Fibroblast of lung (primary cell): ENCODE measurements around the gene APC2. TPM values are rescaled to one million over a fixed set of nuclear protein-coding genes. Genes with fewer than 3 reads are reported as not detected.
A peak's percentile ranks its signal among the peaks of the same experiment; 100 is the strongest.

ENCODE experiments used
- DNase-seq, 2 donors: peaks; one replicate each; pipeline versions ENCODE4 v3.0.0 to v3.0.0-alpha.2; 2010; ENCODE audit warnings: low read depth in 2 of 2
- H2AFZ ChIP-seq: 2 replicates; pipeline ENCODE4 v1.5.1; 2012; ENCODE audit warnings: low read length, control low read depth, inconsistent platforms
- H3K27ac ChIP-seq: 2 replicates; pipeline ENCODE4 v1.5.1; 2011; ENCODE audit warnings: low read length, control low read depth; ENCODE audit not compliant: insufficient read depth
- H3K27me3 ChIP-seq: 2 replicates; pipeline ENCODE4 v1.5.1; 2011; ENCODE audit warnings: mild to moderate bottlenecking, low read length; ENCODE audit not compliant: control insufficient read depth, insufficient read depth
- H3K36me3 ChIP-seq: 2 replicates; pipeline ENCODE4 v1.5.1; 2011; ENCODE audit warnings: low read length; ENCODE audit not compliant: control insufficient read depth, insufficient read depth
- H3K4me1 ChIP-seq: 2 replicates; pipeline ENCODE4 v1.5.1; 2011; ENCODE audit warnings: low read length; ENCODE audit not compliant: control insufficient read depth, insufficient read depth; ENCODE audit errors: extremely low read depth
- H3K4me2 ChIP-seq: 2 replicates; pipeline ENCODE4 v1.5.1; 2011; ENCODE audit warnings: low read length, control low read depth; ENCODE audit not compliant: insufficient read depth; ENCODE audit errors: extremely low read depth
- H3K4me3 ChIP-seq, 4 experiments: fragments of 200-600 bp in 1 of 4; sonication (generic) in 1 of 4; replicated peaks in 1 of 4; 2 replicates each; pipeline ENCODE4 v1.5.1; 2011 to 2016; ENCODE audit warnings: low read length in 4 of 4, low read depth in 3 of 4, mild to moderate bottlenecking in 3 of 4, control low read depth in 2 of 4, inconsistent platforms in 1 of 4, mixed read lengths in 1 of 4; ENCODE audit not compliant: insufficient read depth in 1 of 4; ENCODE audit errors: control extremely low read depth in 1 of 4
- H3K79me2 ChIP-seq: 2 replicates; pipeline ENCODE4 v1.5.1; 2012; ENCODE audit warnings: mild to moderate bottlenecking, low read length, inconsistent platforms; ENCODE audit not compliant: control insufficient read depth, insufficient read depth
- H3K9ac ChIP-seq: 2 replicates; pipeline ENCODE4 v1.5.1; 2011; ENCODE audit warnings: mild to moderate bottlenecking, low read length, control low read depth; ENCODE audit not compliant: insufficient read depth
- H3K9me3 ChIP-seq: 2 replicates; pipeline ENCODE4 v1.5.1; 2012; ENCODE audit warnings: low read depth, low read length; ENCODE audit not compliant: control insufficient read depth, insufficient read depth
- H4K20me1 ChIP-seq: 2 replicates; pipeline ENCODE4 v1.5.1; 2011; ENCODE audit warnings: low read length; ENCODE audit not compliant: control insufficient read depth, insufficient read depth; ENCODE audit errors: extremely low read depth
- EZH2 ChIP-seq: IDR thresholded peaks from 2 replicates; pipeline ENCODE4 v1.5.1; 2012; ENCODE audit warnings: low read length, control low read depth, mild to moderate bottlenecking; ENCODE audit errors: missing control alignments
- polyA plus RNA-seq, 2 donors: library from polyadenylated mRNA; depleted of rRNA in 1 of 2; stranded (reverse) in 1 of 2; unstranded in 1 of 2; fragments of >200 nt; gene quantifications; 2 replicates each; pipeline ENCODE4 v1.2.1, GENCODE V29; 2011 to 2012; ENCODE audit warnings: missing spikeins in 1 of 2
- total RNA-seq: library from RNA; depleted of rRNA; stranded (reverse); fragments of >200 nt; gene quantifications from 2 replicates; pipeline ENCODE4 v1.2.1, GENCODE V29; 2014
- TF ChIP-seq, protein P1 (sequence below), 2 donors: IDR thresholded peaks in 1 of 2; conservative IDR thresholded peaks in 1 of 2; 1 replicate in 1 of 2; 2 replicates in 1 of 2; pipeline ENCODE4 v1.5.1; 2011 to 2012; ENCODE audit warnings: low read length in 2 of 2, control low read depth in 1 of 2, inconsistent platforms in 1 of 2, low read depth in 1 of 2, mild to moderate bottlenecking in 1 of 2

The APC2 gene
- total and polyA plus RNA-seq, 2 donors (not counting 1 experiment from before 2014, with no cell fraction given), result 0.01 to 0.50 TPM

DNA sequence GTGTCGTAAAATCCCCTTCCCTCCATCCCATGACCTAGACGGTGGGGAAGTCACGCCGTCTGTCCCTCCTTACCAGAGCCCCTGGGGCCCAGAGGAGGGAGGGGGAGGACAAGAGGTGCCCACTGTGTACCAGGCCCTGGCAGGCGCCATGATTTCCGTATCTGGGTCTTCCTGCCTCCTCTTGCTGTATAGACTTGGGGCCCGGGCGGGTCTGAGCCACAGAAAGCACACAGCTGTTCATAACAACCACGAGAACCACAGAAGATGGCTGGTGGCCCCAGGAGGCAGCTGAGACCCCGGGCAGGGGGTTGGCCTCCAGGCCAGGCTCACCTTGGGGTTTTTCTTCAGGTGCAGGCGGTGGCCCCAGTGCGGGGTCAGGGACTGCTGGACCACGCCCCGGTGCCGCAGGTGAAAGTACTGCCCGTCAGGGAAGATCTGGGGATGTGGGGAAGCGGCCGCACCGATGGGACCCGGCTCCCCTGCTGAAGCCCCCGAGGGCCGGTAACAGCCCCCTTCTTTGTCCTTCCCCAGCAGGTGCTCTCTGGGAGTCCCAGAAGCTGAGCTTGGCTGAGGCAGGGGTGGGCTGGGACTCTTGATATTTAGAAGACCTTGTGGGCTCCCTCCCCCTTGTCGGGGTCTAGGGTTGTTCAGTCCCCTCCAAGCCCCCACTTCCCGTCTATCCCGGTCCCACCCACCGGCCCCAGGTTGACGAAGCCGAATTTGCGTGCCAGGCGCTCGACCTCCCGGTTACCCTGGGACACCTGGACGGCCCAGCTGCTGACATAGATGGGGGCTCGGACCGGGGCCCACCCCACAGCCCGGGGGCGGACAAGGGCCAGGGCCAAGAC is 39.8 kb downstream of the APC2 start:
- Histone ChIP-seq H2AFZ (peak overlapping the region; percentile 26), H3K36me3 (no peaks in the 10 kb centered on the region), H3K27ac (peak overlapping the region; percentile 63), H3K4me2 (peak overlapping the region; percentile 94), H3K9me3 (no peaks in the 10 kb centered on the region), H3K4me1 (no peaks in the 10 kb centered on the region), H3K4me3 (peak overlapping the region; percentile 55 to 67 (median 65)), H3K79me2 (no peaks in the 10 kb centered on the region), H3K9ac (peak overlapping the region; percentile 53), H4K20me1 (no peaks in the 10 kb centered on the region), H3K27me3 (peaks cover 13% of the 10 kb centered on the region)
- no peak for DNase-seq
- TF ChIP-seq, protein P1, sequence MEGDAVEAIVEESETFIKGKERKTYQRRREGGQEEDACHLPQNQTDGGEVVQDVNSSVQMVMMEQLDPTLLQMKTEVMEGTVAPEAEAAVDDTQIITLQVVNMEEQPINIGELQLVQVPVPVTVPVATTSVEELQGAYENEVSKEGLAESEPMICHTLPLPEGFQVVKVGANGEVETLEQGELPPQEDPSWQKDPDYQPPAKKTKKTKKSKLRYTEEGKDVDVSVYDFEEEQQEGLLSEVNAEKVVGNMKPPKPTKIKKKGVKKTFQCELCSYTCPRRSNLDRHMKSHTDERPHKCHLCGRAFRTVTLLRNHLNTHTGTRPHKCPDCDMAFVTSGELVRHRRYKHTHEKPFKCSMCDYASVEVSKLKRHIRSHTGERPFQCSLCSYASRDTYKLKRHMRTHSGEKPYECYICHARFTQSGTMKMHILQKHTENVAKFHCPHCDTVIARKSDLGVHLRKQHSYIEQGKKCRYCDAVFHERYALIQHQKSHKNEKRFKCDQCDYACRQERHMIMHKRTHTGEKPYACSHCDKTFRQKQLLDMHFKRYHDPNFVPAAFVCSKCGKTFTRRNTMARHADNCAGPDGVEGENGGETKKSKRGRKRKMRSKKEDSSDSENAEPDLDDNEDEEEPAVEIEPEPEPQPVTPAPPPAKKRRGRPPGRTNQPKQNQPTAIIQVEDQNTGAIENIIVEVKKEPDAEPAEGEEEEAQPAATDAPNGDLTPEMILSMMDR (conservative IDR thresholded peaks at IDR 0.05 in 1 of 2, IDR thresholded peaks at IDR 0.05 in 1 of 2; ENCODE audit: low read depth in 1 of 2, low read length in 2 of 2), result no peak
- no peak for TF ChIP-seq EZH2

DNA sequence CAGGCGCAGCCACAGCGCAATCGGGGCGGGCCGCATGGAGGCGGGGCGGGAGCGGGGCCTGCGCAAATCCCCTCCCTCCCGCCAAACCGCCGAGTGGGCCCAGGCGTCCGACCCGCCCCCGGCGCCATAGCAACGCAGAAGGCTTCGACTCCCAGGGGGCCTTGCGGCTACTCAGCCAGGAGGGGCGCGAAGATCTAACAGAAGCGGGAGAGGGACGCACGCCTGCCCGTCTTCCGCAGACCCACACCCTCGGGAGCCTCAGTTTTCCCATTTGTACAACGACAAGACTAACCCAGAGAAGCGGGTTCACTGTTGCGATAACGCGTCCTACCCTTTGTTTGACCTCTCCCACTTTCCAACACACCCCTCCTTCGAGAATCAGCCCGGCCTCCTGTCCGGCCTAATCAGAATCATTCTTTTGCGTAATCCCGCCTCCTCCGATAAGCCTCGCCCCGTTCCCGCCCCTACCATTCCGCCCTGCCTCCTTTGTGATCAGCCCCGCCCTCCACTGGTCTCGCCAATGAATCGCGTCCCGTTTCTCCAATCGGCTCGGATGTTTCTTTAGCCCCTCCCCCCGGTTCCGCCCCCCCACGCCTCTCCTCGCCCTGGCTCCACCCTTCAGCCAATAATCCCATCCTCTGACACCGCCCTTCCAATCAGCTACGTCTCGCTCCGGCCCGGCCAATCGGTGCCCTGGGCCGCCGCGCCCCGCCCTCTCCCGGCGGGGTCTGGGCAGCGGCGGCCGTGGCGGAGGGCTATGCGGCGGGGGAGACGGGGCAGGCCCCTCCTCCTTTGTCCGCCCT is 40.6 kb downstream of the APC2 start, which contains the start of gene PCSK4:
Gene PCSK4, minus strand, starts transcription at position 40 of the 803 bp plus-strand sequence. Its CDS starts 4 bp downstream, at position 36.
- no peaks in the 10 kb centered on the region for H3K9me3 ChIP-seq
- H3K36me3 ChIP-seq, result no peaks in the 10 kb centered on the region
- H3K79me2 ChIP-seq, result no peaks in the 10 kb centered on the region
- H4K20me1 ChIP-seq, result no peaks in the 10 kb centered on the region
- no peaks in the 10 kb centered on the region for H3K4me1 ChIP-seq
- peak within 1 kb of the TSS; percentile 63 for H3K27ac ChIP-seq
- H3K4me2 ChIP-seq, result peak within 1 kb of the TSS; percentile 94
- H3K4me3 ChIP-seq, result peak within 1 kb of the TSS; percentile 64 to 67 (median 65)
- peak; percentile 96 to 99 for DNase-seq
- TF ChIP-seq, protein P1 (conservative IDR thresholded peaks at IDR 0.05 in 1 of 2, IDR thresholded peaks at IDR 0.05 in 1 of 2; ENCODE audit: low read depth in 1 of 2, low read length in 2 of 2), result no peak
- TF ChIP-seq EZH2, result no peak
- H3K27me3 ChIP-seq, result peaks cover 13% of the 10 kb centered on the region
- H2AFZ ChIP-seq, result peak within 1 kb of the TSS; percentile 99
- peak within 1 kb of the TSS; percentile 53 for H3K9ac ChIP-seq
